GM19328 (cell line): ENCODE data around the gene PLA2G4B.

Experiments used
- ATAC-seq: cut with Tn5 transposase; IDR thresholded peaks from one replicate; pipeline ENCODE4 v1.9.1; 2021; ENCODE audit warnings: mild to moderate bottlenecking, moderate library complexity; ENCODE audit not compliant: unreplicated experiment

The PLA2G4B gene

GRCh38 chr15:41866872-41867579 lies 28.4 kb downstream of the PLA2G4B start:
- no peak for ATAC-seq

DNA sequence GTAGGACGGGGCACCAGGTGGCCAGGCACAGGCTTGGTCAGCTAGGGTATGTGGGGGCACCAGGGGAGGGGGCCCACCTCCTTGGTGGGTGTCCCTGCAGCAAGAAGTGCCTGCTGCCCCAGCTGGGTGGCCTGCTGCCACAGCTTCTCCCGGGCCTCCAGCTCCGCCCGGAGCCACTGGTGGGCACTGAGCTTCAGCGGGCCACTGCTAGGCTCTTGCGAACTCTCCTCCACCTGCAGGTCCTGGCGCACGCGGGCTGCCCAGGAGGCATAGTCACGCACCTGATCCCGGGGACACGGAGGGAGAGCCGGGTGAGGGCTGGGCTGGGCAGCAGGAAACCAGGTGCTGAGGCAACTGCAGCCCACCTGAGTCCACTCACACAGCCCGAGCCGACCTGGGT lies 29.7 kb downstream of the PLA2G4B start:
- no peak for ATAC-seq

DNA sequence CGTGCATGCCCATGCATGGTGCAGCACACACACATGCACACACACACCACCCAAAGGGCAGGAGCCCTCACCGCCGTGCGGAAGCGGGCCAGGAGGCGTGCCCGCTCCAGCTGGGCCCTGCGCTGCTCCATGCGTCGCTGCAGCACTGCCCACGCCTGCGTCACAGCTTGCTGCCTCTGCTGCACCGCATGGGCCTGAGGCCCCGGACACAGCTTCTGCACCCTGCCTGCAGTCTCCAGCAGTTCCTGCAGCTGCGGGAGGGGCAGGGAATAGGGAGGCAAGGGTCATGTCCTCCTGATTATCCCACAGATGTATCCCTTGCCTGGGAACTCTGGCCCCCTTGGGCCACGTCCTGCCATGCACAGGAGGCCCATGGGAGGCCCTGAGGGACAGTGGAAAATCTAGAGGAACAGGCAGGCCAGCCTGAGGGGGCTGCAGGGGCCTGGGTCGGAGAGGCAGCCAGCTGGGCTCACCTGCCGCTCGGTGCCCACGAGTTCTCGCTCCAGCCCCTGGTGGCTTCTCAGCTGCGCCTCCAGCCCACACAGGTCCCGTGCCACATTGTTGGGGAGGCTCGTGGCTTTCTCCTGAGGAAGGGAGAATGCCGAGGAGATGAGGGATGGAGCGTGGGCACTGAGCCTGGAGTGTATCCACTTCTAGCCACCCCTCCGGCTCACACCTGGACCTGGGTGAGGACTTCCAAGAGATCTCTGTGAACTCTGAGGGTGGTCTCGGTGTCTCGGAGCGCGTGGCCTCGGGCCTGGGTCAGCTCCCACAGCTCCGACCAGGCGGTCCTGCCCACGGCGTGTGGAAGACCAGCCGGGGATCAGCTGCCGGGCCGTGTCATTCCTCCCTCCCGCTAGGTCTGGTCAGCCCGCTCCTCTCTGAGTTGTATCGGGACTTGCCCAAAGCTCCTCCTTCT lies 31.4 kb downstream of the PLA2G4B start:
- no peak for ATAC-seq

GRCh38 chr15:41870689-41871081 lies 32.0 kb downstream of the PLA2G4B start:
- ATAC-seq: no peak

- no peak for ATAC-seq
Observed at GRCh38 chr15:41871175-41871905, 32.7 kb downstream of the PLA2G4B start.

DNA sequence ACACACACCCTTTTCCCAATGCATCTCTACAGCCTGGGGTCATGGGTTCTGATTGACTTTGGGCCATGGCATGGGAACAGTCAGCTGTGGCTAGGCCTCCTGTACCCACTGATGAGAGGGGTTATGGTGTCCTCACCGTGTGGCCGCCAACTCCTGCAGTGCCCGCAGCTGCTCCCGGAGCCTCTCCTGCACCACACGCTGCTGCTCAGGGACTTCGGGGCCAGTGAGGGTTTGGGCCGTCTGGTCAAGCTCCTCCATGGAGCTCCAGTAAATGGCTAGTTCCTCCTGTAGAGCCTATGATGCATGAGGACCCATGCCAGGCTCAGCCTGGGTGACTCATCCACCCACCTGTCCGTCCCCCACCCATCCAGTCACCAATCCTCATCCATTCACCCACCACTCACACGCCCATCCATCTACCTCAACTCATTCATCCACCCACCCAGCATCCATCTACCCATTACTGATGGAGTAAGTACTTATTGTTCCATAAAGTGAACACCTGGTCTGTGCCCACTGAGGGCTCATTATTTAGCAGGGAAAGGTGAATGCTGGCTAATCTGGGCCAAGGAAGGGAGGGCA lies 33.6 kb downstream of the PLA2G4B start:
- no peak for ATAC-seq

DNA sequence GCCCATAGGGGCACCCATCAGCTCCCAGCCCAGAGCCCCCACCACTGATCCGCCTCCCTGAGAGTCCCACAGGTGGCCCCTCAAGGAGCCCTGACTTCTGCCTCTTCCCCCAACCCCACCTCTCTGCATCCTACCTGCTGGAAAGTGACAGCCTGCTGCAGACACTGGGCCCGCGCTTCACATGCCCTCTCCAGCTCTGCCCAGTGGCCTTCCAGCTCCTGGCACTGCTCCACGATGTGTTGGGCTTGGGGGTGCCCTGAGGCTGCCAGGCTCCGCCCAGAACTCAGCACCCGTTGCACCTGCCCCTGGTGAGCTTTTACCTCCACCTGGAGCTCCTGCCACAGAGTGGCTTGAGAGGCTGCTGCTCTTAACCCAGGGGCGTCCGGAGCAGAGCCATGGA lies 35.1 kb downstream of the PLA2G4B start:
- ATAC-seq: no peak

DNA sequence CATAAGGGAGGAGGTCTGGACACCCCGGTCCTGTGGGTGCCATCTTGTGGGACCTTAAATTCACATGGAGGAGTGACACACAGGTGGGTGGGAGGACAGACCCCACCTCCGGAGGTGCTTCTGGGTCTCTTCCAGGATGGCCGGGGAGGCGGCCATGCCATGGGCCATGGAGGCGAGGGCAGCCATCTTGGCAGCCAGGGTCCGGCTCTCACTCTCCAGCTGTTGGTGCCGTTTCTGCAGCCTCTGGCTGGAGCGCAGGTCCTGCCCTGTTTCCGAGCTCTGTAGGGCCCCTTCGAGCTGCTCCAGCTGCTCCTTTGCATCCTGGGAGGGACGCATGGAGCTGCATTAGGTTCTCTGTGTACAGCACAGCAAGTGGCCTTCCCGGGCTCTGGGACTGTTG lies 36.1 kb downstream of the PLA2G4B start:
- ATAC-seq: no peak

GRCh38 chr15:41876007-41876406 lies 37.4 kb downstream of the PLA2G4B start:
- ATAC-seq: no peak

DNA sequence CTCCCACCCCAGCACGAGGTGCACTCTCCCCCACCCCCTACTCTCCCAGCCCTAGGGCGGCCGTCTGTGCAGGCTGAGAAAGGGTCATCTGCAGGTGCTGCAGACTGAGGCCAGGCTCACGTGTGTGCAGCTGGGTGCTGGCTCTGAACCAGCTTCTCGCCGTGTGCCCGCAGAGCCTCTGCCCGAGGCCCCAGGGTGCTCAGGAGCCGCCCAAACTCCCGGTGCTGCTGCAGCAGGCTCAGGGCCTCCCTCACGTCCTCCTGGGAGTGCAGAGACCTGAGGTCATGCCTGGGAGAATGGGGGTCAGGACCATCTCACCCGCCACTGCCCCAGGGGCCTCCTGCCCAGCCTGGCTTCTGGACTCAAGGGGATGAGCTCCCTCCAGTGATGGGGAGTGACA lies 38.0 kb downstream of the PLA2G4B start:
- ATAC-seq: no peak

DNA sequence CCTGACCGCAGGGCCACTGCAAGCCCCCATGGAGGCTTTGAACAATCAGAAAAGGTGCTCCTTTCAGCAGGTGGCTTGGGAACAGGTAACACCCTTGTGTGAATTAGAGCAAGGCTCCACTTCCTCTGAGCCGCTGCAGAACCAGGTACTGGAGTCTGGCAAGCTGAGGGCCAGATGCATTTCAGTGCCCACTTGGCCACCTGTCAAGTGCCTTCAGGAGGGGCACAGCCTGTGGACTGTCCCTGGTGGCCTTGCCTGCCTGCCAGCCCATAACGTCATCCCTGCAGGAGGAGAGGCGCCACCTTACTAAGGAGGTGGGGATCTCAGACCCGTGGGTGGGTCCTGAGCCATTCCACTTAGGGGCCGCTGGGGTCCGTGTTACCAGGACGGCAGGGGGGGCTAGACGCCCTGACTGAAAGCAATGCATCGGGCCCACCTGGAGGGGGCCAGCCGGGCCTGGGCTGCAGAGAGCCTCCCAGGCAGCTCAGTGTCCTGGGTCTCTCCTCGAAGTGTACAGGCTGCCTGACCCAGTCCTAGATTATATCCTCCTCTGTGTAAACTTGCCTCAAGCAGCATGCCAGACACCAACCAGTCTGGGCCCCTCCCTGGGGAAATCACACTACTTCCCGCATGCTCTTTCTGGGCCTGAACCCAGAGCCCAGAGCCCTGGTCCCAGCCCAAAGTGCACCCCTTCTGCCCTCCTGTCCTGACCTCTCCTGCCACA lies 39.1 kb downstream of the PLA2G4B start:
- no peak for ATAC-seq

DNA sequence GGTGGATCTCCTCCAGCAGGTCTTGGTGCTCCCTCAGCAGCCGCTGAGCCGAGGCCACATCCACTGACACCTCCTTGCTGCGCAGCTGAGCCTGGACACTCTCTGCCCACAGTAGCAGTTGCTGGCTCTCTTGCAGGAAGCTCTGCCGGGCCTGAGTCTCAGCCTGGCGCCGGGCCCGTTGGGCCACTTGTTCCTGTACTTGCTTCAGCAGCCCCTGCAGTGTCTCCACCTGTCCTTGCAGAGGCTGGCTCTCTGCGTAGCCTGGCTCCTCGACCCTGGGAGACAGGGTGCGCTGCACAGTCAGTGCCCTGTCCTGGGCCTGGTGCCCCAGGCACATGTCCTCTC lies 39.7 kb downstream of the PLA2G4B start:
- ATAC-seq: no peak

DNA sequence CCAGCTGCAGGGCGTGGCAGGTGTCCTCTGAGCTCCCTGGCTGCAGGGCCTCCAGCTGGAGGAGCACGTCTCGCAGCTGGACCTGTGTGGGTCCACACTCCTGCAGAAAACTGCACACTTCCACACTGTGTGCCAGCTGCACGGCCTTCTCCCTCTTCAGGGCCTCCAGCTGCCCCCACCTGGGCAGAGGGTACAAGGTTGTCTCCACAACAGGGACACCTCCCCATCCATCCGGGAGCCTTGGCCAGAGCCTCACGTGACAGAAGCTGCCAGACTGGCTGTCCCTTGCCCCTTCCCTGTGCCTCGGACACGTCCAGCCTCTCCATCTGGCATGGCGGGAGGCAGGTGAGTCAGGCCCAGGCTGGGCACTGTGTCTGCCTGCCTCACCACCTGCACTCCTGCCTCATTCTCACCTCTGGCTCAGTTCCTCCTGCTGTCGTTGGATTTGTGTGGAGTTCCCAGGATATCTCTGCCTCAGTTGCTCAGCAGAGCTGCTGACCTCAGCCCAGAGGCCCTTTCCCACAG lies 40.7 kb downstream of the PLA2G4B start:
- no peak for ATAC-seq

DNA sequence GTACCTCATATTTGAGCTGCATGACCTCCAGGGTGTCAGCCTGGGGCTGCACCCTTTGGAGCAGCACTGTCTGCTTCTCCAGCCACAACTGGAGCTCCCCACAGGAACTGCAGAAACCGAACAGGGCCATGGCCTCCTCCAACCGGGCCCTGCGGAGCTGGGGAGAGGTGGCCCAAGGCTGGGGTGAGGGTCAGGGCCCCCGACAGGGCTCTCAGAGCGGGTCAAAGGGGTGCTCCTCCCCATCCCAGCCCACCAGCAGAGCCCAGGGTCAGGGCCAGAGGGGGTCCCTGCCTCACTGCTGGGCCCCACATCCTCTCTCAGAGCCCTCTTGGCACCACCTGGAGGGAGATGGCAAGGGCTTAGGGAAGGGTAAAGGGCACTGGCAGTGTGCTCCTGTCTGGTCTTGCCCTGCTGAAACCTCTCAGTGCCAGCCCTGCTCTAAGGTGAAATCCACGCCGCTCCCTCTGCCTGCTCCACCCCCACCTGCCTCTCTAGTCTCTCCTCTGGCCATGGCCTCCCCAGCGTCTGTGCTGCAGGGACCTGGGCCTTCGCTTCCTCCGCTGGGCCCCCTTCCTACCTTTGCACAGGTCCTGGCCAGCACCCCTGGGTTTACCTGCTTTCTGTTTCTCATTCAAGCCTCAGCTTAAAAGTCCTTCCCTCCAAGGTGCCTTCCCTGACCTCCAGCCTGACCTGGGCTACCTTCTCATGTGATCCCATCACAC lies 41.7 kb downstream of the PLA2G4B start:
- ATAC-seq: no peak

DNA sequence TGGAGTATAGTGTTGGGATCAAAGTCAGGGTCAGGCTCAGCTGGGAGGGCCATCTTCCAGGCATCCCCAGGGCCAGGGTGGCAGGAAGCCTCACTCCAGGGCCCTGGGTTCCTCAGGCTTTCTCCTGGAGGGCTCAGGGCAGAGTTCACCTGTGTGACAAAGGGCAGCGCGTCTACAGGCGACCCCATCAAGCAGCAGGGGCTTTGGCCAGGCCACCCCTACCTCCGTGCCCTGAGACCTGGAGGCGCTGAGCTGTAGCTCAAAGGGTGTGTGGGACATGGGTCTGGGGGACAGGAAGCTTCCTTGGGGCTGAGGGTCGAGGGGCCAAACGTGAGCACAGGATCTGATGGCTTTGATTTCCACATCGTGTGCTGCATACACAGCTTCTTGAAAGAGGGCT lies 42.4 kb downstream of the PLA2G4B start:
- no peak for ATAC-seq

- ATAC-seq: no peak
Observed at GRCh38 chr15:41881550-41881919, 42.9 kb downstream of the PLA2G4B start.

GRCh38 chr15:41881920-41882688 lies 43.5 kb downstream of the PLA2G4B start:
- ATAC-seq: no peak

DNA sequence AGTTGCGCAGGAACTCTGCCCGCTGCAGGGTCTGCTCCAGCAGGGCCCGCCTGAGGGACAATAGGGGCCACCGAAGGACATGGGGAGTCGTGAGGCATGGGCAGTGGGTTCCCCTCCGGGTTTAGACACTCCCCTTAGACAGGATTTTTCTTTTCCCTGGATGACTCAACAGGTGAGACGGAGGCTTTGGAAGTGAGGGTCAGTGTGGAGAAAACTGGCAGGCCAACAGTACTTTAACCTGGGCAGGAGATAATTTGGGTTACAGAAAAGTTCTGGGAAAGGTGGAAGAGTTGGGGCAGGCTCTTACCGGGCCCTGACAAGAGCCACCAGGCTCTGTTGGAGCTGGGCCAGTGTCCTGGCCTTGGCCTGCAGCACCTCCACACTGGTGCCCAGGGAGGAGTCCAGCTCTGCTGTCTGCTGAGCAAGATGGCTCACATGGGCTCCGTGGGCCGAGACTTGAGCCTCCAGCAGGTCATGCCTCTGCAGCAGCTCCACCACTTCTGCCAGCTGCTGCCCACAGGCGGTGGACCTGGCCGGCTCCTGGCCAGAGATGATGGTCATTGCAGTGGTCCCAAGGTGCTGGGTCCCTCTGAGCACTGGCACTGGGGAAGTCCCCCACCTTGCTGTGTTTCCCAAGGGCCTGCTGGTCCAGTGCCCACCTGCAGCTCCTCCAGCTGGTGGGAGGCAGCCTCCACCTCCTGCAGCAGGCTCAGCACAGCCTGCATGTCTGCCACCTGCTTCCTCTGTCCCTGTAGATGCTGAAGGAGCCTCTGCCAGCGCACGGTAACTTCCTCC lies 44.2 kb downstream of the PLA2G4B start:
- ATAC-seq: no peak
